HG03439 (cell line): ENCODE measurements around the gene BPIFB1.

ENCODE experiments used
- ATAC-seq: cut with Tn5 transposase; IDR thresholded peaks from one replicate; pipeline ENCODE4 v1.9.1; 2021; ENCODE audit warnings: mild to moderate bottlenecking, moderate library complexity; ENCODE audit not compliant: unreplicated experiment

Gene BPIFB1

GRCh38 chr20:33272155-33272873 lies 10.7 kb upstream of the BPIFB1 start:
- no peak for ATAC-seq

GRCh38 chr20:33273117-33273851 lies 9.7 kb upstream of the BPIFB1 start:
- no peak for ATAC-seq

- no peak for ATAC-seq
Observed at GRCh38 chr20:33275215-33275614, 7.8 kb upstream of the BPIFB1 start.

GRCh38 chr20:33275871-33276270 lies 7.1 kb upstream of the BPIFB1 start:
- no peak for ATAC-seq

- ATAC-seq: no peak
Observed at GRCh38 chr20:33276303-33277113, 6.5 kb upstream of the BPIFB1 start.

GRCh38 chr20:33277471-33278441 lies 5.3 kb upstream of the BPIFB1 start:
- ATAC-seq: no peak

- no peak for ATAC-seq
Observed at GRCh38 chr20:33278700-33279099, 4.3 kb upstream of the BPIFB1 start.

- ATAC-seq: no peak
Observed at GRCh38 chr20:33279261-33279910, 3.6 kb upstream of the BPIFB1 start.

GRCh38 chr20:33280000-33280680 lies 2.9 kb upstream of the BPIFB1 start:
- ATAC-seq: no peak

- no peak for ATAC-seq
Observed at GRCh38 chr20:33280775-33281174, 2.2 kb upstream of the BPIFB1 start.

GRCh38 chr20:33281550-33282146 lies 1.4 kb upstream of the BPIFB1 start:
- ATAC-seq: no peak

- no peak for ATAC-seq
Observed at GRCh38 chr20:33282196-33282934, 649 bp upstream of the BPIFB1 start.

GRCh38 chr20:33284284-33284683 lies 1.3 kb downstream of the BPIFB1 start:
- no peak for ATAC-seq

GRCh38 chr20:33284937-33285336 lies 1.9 kb downstream of the BPIFB1 start:
- ATAC-seq: no peak

- ATAC-seq: no peak
Observed at GRCh38 chr20:33285861-33286495, 3.0 kb downstream of the BPIFB1 start.

GRCh38 chr20:33287884-33288283 lies 4.9 kb downstream of the BPIFB1 start:
- no peak for ATAC-seq

GRCh38 chr20:33290852-33291251 lies 7.8 kb downstream of the BPIFB1 start:
- no peak for ATAC-seq

- no peak for ATAC-seq
Observed at GRCh38 chr20:33291416-33291815, 8.4 kb downstream of the BPIFB1 start.
